ENCODE measurements around the gene TRPM5. TPM values are rescaled to one million over a fixed set of nuclear protein-coding genes. Genes with fewer than 3 reads are reported as not detected.

The TRPM5 gene
- polyA plus RNA-seq, 3 donors from 2014 or later: not detected

- H3K4me1 Mint-ChIP-seq: no peaks in the 10 kb centered on the region
- no peak overlapping the region for H3K27ac Mint-ChIP-seq
- no peaks in the 10 kb centered on the region for H3K36me3 Mint-ChIP-seq
- H3K4me3 Mint-ChIP-seq: no peak overlapping the region
- H3K27me3 Mint-ChIP-seq (ENCODE audit: low read depth in 3 of 3): peaks cover 5 to 11% (median 10%) of the 10 kb centered on the region in 3 donors
- peaks cover 0 to 2% (median 0%) of the 10 kb centered on the region in 6 donors for H3K9me3 Mint-ChIP-seq
- DNase-seq: no peak
Measured at GRCh38 chr11:2433106-2433925, 11.0 kb downstream of the TRPM5 start.

DNA sequence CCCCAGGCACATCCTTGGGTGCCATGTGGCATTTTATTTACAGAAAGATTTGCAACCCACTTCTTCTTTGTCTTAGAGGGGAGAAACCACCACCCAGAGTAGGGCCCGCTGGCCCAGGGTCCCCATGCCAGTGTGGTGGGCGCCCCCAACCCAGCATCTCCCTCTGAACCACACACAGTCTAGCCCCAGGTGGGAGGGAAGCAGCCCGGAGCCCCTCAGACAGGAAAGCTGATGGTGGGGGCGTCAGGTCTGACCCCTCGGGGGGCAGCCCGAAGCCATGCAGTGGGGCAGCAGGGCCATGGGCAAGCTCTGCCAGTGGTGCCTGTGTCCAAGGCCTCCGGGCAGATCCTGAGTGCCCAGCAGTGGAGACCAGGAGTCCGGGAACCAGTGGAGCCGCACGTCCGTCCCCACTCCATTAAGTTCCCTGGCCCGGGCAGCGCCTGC, 11.7 kb downstream of the TRPM5 start:
- Mint-ChIP-seq H3K36me3 (no peaks in the 10 kb centered on the region), H3K4me1 (no peaks in the 10 kb centered on the region), H3K27me3 (ENCODE audit: low read depth in 3 of 3) (peaks cover 2 to 10% (median 9%) of the 10 kb centered on the region in 3 donors), H3K27ac (no peak overlapping the region), H3K9me3 (peaks cover 0 to 2% (median 0%) of the 10 kb centered on the region in 6 donors), H3K4me3 (no peak overlapping the region)
- DNase-seq: no peak

DNA sequence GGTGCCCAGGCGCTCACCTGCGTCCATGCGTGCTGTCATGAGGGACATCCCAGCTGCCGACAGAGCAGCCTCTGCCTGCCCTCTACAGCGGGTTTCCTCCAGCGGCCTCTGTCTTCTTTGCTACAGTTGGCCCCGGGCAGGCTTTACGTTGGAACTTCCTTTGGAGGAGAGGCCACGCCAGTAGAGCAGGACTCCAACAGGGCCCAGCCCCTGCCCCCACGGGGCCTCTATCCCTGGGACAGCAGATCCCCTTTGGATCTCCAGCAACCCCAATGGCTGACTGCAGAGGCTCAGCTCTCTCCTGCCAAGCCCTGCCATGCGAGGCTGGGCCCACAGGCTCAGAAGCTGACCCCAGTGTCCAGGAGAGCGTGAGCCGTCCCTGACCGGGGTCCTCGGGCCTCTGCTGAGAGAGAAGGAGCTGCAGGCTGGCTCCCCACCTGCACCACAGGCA, 12.1 kb downstream of the TRPM5 start:
- no peaks in the 10 kb centered on the region for H3K4me1 Mint-ChIP-seq
- no peak overlapping the region for H3K4me3 Mint-ChIP-seq
- H3K36me3 Mint-ChIP-seq: no peaks in the 10 kb centered on the region
- peaks cover 2 to 10% (median 4%) of the 10 kb centered on the region in 3 donors for H3K27me3 Mint-ChIP-seq (ENCODE audit: low read depth in 3 of 3)
- peaks cover 0 to 2% (median 0%) of the 10 kb centered on the region in 6 donors for H3K9me3 Mint-ChIP-seq
- no peak for DNase-seq
- no peak overlapping the region for H3K27ac Mint-ChIP-seq

DNA sequence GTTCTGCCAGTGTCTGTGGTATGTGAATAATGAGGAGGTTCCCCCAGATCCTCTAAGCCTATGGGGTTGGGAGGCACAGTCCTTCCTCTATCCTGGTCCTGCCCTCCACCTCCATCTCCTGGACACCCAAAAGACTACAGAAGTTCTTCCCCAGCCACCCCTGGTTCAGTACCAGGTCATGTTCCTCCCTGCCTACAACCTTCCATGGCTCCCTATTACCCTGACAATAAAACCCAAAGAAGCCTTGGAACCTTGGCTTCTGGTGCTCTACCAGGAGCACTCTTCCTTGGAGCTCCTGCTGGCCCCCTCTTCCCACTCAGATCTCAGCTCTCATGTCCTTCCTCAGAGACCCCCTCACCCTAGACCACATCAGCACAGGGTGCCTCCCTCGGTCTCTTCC, 12.9 kb downstream of the TRPM5 start:
- peaks cover 2 to 8% (median 4%) of the 10 kb centered on the region in 3 donors for H3K27me3 Mint-ChIP-seq (ENCODE audit: low read depth in 3 of 3)
- peaks cover 0 to 2% (median 0%) of the 10 kb centered on the region in 6 donors for H3K9me3 Mint-ChIP-seq
- H3K36me3 Mint-ChIP-seq: no peaks in the 10 kb centered on the region
- no peak for DNase-seq
- no peak overlapping the region for H3K4me3 Mint-ChIP-seq
- H3K4me1 Mint-ChIP-seq: no peaks in the 10 kb centered on the region
- H3K27ac Mint-ChIP-seq: peak overlapping the region in 2 of 6 donors; percentile 13 to 14

DNA sequence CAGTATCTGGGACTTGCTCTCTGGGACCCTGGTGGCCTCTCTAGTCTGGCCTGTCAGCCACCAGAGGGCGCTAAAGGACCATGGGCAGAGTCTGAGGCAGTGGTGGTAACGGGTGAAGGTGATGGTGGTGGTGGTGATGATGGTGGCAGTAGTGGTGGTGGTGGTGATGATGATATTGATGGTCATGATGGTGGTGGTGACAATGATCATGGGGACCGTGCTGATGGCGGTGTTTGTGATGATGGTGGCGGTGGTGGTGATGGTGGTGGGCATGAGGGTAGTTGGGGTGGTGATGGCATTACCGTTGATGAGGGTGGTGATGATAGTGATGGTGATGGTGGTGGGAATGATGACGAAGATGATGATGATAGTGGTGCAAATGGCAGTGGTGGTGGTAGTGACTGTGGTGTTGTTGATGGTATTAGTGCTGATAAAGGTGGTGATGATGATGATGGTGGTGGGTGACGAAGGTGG, 16.0 kb downstream of the TRPM5 start:
- Mint-ChIP-seq H3K4me1 (no peaks in the 10 kb centered on the region), H3K27me3 (ENCODE audit: low read depth in 3 of 3) (peaks cover 3 to 8% (median 4%) of the 10 kb centered on the region in 3 donors), H3K27ac (no peak overlapping the region), H3K9me3 (peaks cover 0 to 2% (median 0%) of the 10 kb centered on the region in 6 donors), H3K36me3 (no peaks in the 10 kb centered on the region), H3K4me3 (no peak overlapping the region)
- DNase-seq: peak; percentile 77 to 83 (median 78)

DNA sequence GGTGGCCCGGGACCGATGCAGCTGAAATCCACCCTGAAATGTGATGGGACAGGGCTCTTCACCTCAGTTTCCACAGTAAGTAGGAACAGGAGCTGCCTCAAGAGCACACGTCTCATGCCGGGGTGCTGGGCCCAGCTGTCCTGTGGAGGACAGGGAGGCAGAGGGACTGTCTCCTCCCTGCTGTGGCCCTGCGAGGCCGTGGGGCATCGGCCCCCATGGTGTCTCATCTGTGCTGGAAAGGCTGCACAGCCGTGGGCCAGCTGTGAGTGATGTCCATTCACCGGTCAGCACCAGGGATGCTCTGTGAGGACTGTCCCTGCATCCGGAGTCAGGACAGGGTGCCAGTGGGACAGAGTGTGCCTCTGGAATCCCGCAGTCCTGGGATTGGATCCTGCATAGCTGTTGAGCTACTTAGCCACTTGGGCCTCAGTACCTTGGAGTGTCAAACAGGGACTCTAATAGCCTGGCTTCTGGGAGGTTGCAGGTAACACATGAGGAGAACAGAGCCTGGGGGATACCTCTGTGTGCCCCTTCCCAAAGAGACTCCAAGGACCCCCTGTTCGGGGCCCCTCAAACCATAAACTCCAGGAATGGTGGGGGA, 16.5 kb downstream of the TRPM5 start:
- H3K27ac Mint-ChIP-seq: no peak overlapping the region
- no peaks in the 10 kb centered on the region for H3K36me3 Mint-ChIP-seq
- H3K4me3 Mint-ChIP-seq: no peak overlapping the region
- H3K9me3 Mint-ChIP-seq: peaks cover 0 to 2% (median 0%) of the 10 kb centered on the region in 6 donors
- DNase-seq: no peak
- no peaks in the 10 kb centered on the region for H3K4me1 Mint-ChIP-seq
- peaks cover 3 to 8% (median 4%) of the 10 kb centered on the region in 3 donors for H3K27me3 Mint-ChIP-seq (ENCODE audit: low read depth in 3 of 3)

- no peak for DNase-seq
- H3K27me3 Mint-ChIP-seq (ENCODE audit: low read depth in 3 of 3): peaks cover 3 to 8% (median 4%) of the 10 kb centered on the region in 3 donors
- H3K36me3 Mint-ChIP-seq: no peaks in the 10 kb centered on the region
- H3K9me3 Mint-ChIP-seq: peaks cover 0 to 2% (median 0%) of the 10 kb centered on the region in 6 donors
- no peak overlapping the region for H3K27ac Mint-ChIP-seq
- H3K4me1 Mint-ChIP-seq: no peaks in the 10 kb centered on the region
- no peak overlapping the region for H3K4me3 Mint-ChIP-seq
Measured at GRCh38 chr11:2426826-2427521, 17.3 kb downstream of the TRPM5 start.

DNA sequence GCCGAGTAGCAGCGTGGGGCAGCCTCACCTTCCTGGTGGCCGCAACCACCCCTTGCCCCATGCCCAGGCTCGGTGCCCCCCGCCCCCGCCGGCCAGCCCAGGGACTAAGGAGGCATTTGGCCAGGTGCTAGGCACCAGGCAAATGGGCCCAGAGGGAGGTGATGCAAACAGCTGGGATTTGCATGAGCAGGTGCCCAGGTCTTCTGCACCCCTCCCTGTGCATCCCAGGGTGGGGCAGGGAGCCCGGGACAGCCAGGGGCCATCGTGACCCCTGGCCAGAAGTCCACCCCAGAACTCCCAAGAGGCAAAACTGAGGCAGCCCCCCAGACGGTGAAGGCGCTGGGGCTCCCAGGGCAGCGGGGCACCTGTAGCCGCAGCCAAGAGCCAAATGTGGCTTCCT, 18.1 kb downstream of the TRPM5 start:
- H3K36me3 Mint-ChIP-seq: no peaks in the 10 kb centered on the region
- no peaks in the 10 kb centered on the region for H3K4me1 Mint-ChIP-seq
- H3K9me3 Mint-ChIP-seq: peaks cover 0 to 2% (median 0%) of the 10 kb centered on the region in 6 donors
- H3K4me3 Mint-ChIP-seq: no peak overlapping the region
- peaks cover 0 to 2% (median 1%) of the 10 kb centered on the region in 3 donors for H3K27me3 Mint-ChIP-seq (ENCODE audit: low read depth in 3 of 3)
- H3K27ac Mint-ChIP-seq: no peak overlapping the region
- DNase-seq: no peak

DNA sequence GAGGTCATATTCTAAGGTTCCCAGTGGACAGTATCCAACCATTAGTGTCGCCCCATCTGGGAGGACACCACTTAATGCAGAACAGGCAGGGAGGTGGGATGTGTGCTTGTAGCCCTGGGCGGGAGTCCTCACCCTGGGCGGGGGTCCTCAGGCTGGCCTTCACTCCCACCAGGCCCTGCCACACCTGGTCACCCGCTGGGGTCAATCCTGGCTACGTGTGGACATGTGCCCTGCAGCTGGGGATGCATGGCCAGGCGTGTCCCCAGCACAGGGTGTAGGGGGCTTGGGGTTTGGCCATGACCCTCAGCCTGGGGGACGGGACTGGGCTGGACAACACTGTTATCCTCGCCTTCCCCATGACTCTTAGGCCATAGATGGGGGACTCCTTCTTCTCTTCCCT, 18.8 kb downstream of the TRPM5 start:
- DNase-seq: no peak
- Mint-ChIP-seq H3K27ac (no peak overlapping the region), H3K4me3 (no peak overlapping the region), H3K36me3 (no peaks in the 10 kb centered on the region), H3K27me3 (ENCODE audit: low read depth in 3 of 3) (peaks cover 0 to 2% (median 1%) of the 10 kb centered on the region in 3 donors), H3K4me1 (no peaks in the 10 kb centered on the region), H3K9me3 (no peaks in the 10 kb centered on the region)

DNA sequence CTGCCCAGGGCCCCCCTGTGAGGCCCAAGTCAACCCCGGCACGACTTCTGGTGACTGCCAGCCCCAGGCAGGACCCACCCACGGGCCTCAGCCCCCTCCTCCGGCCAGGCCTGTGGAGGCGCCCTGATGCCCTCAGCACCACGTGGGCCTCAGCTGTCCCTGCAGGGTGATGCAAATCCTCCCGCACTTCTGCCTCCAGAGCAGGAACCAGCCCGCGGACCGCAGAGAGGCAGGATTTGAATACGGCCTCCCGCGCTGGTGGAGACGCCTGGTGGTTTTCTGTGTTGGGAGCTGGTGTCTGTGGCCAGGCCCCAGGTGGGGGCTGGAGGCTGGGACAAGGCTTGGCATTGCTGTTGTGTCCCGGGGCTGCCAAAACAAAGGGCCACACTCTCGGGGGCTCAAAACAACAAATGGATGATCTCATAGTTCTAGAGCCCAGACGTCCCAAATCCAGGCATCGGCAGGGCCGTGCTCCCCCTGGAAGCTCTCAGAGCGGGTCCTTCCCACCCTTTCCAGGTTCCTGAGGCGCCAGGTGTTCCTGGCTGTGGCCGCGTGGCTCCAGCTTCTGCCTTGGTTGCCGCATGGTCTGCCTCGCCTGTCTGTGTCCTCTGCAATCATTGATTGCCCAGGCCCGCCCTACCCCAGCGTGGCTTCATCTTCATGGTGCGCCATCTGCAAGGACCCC, 19.4 kb downstream of the TRPM5 start:
- H3K9me3 Mint-ChIP-seq: no peaks in the 10 kb centered on the region
- no peaks in the 10 kb centered on the region for H3K4me1 Mint-ChIP-seq
- no peak for DNase-seq
- no peak overlapping the region for H3K4me3 Mint-ChIP-seq
- no peak overlapping the region for H3K27ac Mint-ChIP-seq
- peaks cover 0 to 2% (median 1%) of the 10 kb centered on the region in 3 donors for H3K27me3 Mint-ChIP-seq (ENCODE audit: low read depth in 3 of 3)
- H3K36me3 Mint-ChIP-seq: no peaks in the 10 kb centered on the region

DNA sequence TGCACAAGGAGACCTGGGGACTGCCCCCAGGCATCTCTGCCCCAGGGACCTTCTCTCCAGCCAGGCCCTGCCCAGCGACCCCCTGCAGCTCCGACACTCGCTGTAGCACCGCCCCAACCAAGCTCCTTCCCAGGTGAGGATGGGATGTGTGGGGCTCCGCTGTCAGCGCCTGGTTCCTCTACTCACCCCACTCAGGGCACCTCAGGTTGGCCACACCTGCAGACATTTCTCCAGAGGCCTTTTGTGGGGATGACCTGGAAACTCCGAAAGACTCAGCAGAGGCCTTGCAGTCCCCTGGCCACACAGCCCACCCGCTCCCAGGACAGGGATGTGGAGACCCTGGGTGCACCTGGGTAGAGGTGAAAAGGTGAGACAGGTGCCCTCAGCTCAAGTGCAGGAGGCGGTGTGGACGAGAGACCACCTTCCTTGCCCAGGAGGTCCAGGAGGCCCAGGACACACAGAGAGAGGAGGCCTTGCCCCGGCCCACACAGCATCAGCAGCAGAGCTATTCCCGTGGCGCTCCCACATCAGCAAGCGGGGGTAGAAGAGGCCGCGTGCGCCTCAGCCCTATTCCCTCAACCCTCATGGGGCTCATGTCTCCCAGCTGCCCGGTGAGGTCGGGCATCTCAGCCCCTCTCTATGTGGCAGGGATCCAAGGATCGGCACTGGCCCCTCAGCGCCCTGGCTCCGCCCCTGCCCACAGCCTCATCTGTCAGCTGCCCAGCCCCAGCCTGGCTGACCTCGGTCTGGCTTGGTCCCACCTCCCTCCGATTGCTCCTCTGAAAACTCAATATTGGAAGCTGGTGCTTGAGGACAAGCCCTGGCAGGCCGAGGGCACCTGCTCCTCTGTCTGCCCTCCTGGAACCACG, 20.9 kb downstream of the TRPM5 start:
- DNase-seq: no peak
- Mint-ChIP-seq H3K9me3 (no peaks in the 10 kb centered on the region), H3K36me3 (no peaks in the 10 kb centered on the region), H3K4me1 (peaks cover 0 to 4% of the 10 kb centered on the region in 2 donors), H3K4me3 (no peak overlapping the region), H3K27ac (no peak overlapping the region), H3K27me3 (ENCODE audit: low read depth in 3 of 3) (peaks cover 0 to 2% (median 1%) of the 10 kb centered on the region in 3 donors)

- peaks cover 0 to 2% (median 1%) of the 10 kb centered on the region in 3 donors for H3K27me3 Mint-ChIP-seq (ENCODE audit: low read depth in 3 of 3)
- no peaks in the 10 kb centered on the region for H3K9me3 Mint-ChIP-seq
- H3K27ac Mint-ChIP-seq: no peak overlapping the region
- no peak for DNase-seq
- H3K4me3 Mint-ChIP-seq: no peak overlapping the region
- H3K4me1 Mint-ChIP-seq: peaks cover 0 to 4% of the 10 kb centered on the region in 2 donors
- no peaks in the 10 kb centered on the region for H3K36me3 Mint-ChIP-seq
Measured at GRCh38 chr11:2422461-2423156, 21.7 kb downstream of the TRPM5 start.

All from immature natural killer cell (primary cell).